Measurements from ENCODE around the gene COL25A1.

DNA sequence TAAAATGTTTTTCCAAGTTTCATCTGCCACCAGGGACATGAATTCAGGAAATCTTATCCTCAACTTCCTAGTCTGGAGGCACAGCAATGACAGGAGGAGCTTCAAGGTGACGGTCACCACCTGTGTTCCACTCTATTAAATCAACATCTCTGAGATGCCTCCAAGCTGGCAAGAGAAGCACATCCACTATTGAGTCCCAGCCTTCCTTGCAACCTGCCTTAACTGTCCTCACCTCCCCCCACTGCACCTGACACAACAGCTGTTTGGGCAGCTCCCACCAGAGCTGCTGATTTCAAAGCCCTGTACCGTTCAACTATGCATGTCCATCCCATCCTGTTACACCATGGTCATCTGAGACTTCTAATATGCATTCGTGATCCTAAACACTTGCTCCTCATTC is 123.4 kb downstream of the COL25A1 start:
- no peak for TF ChIP-seq POLR2A (IDR thresholded peaks at IDR 0.05)
- TF ChIP-seq, protein P1, sequence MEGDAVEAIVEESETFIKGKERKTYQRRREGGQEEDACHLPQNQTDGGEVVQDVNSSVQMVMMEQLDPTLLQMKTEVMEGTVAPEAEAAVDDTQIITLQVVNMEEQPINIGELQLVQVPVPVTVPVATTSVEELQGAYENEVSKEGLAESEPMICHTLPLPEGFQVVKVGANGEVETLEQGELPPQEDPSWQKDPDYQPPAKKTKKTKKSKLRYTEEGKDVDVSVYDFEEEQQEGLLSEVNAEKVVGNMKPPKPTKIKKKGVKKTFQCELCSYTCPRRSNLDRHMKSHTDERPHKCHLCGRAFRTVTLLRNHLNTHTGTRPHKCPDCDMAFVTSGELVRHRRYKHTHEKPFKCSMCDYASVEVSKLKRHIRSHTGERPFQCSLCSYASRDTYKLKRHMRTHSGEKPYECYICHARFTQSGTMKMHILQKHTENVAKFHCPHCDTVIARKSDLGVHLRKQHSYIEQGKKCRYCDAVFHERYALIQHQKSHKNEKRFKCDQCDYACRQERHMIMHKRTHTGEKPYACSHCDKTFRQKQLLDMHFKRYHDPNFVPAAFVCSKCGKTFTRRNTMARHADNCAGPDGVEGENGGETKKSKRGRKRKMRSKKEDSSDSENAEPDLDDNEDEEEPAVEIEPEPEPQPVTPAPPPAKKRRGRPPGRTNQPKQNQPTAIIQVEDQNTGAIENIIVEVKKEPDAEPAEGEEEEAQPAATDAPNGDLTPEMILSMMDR (IDR thresholded peaks at IDR 0.05): no peak
